T1000 (cell line): ENCODE results near the gene JARID2.

ENCODE experiments used
- DNase-seq: peaks from one replicate; lab custom pipeline; 2025; ENCODE audit warnings: mixed read lengths; lab: John Stamatoyannopoulos, UW

Gene JARID2

GRCh38 chr6:15493437-15494168 is 247.7 kb downstream of the JARID2 start:
- no peak for DNase-seq

GRCh38 chr6:15495375-15495901 is 249.6 kb downstream of the JARID2 start:
- no peak for DNase-seq

GRCh38 chr6:15496345-15497131 is 250.7 kb downstream of the JARID2 start:
- no peak for DNase-seq

- DNase-seq: no peak
Observed at GRCh38 chr6:15498640-15499039, 252.8 kb downstream of the JARID2 start.

- DNase-seq: no peak
Observed at GRCh38 chr6:15499125-15499524, 253.3 kb downstream of the JARID2 start.

GRCh38 chr6:15499591-15499990 is 253.7 kb downstream of the JARID2 start:
- no peak for DNase-seq

- no peak for DNase-seq
Observed at GRCh38 chr6:15500078-15500740, 254.3 kb downstream of the JARID2 start.

GRCh38 chr6:15500901-15501825 is 255.3 kb downstream of the JARID2 start:
- DNase-seq: no peak

- no peak for DNase-seq
Observed at GRCh38 chr6:15501826-15502445, 256.1 kb downstream of the JARID2 start.

- DNase-seq: no peak
Observed at GRCh38 chr6:15502446-15503345, 256.8 kb downstream of the JARID2 start.

GRCh38 chr6:15503346-15503680 is 257.4 kb downstream of the JARID2 start:
- no peak for DNase-seq

GRCh38 chr6:15504040-15504495 is 258.2 kb downstream of the JARID2 start:
- no peak for DNase-seq

GRCh38 chr6:15504581-15505350 is 258.9 kb downstream of the JARID2 start:
- peak; percentile 73 for DNase-seq

GRCh38 chr6:15505463-15505918 is 259.6 kb downstream of the JARID2 start:
- DNase-seq: no peak

- no peak for DNase-seq
Observed at GRCh38 chr6:15506066-15506465, 260.2 kb downstream of the JARID2 start.

GRCh38 chr6:15507221-15507620 is 261.4 kb downstream of the JARID2 start:
- DNase-seq: no peak

- DNase-seq: no peak
Observed at GRCh38 chr6:15507746-15508145, 261.9 kb downstream of the JARID2 start.

- DNase-seq: no peak
Observed at GRCh38 chr6:15508441-15508871, 262.6 kb downstream of the JARID2 start.

- no peak for DNase-seq
Observed at GRCh38 chr6:15508931-15509330, 263.1 kb downstream of the JARID2 start.
